NK-92 treated with Interleukin-12 subunit alpha and Interleukin-12 subunit beta, amount 100 ng/mL, for 24 hours (cell line): Measurements from ENCODE around the gene ZMYND15.
"Not testable (repeated sequence)": the region's sequence is repeated elsewhere in the genome, so short reads cannot be mapped to it uniquely, and the experiment has no call there.

ENCODE experiments used
- DNase-seq: peaks from one replicate; lab custom pipeline; 2025; lab: John Stamatoyannopoulos, UW

Gene ZMYND15, protein sequence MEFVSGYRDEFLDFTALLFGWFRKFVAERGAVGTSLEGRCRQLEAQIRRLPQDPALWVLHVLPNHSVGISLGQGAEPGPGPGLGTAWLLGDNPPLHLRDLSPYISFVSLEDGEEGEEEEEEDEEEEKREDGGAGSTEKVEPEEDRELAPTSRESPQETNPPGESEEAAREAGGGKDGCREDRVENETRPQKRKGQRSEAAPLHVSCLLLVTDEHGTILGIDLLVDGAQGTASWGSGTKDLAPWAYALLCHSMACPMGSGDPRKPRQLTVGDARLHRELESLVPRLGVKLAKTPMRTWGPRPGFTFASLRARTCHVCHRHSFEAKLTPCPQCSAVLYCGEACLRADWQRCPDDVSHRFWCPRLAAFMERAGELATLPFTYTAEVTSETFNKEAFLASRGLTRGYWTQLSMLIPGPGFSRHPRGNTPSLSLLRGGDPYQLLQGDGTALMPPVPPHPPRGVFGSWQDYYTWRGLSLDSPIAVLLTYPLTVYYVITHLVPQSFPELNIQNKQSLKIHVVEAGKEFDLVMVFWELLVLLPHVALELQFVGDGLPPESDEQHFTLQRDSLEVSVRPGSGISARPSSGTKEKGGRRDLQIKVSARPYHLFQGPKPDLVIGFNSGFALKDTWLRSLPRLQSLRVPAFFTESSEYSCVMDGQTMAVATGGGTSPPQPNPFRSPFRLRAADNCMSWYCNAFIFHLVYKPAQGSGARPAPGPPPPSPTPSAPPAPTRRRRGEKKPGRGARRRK

GRCh38 chr17:4739122-4740024 lies at the start of gene ZMYND15, which contains the start of gene CXCL16:
Gene ZMYND15, plus strand, starts transcription at chr17:4739833. Its CDS starts 716 bp downstream, at chr17:4740549.
Gene CXCL16, minus strand, starts transcription at chr17:4739928. Its CDS starts 589 bp downstream, at chr17:4739339.
- DNase-seq: no peak

GRCh38 chr17:4689872-4690271 lies 49.8 kb upstream of the ZMYND15 start:
- not testable (repeated sequence) for DNase-seq

DNA sequence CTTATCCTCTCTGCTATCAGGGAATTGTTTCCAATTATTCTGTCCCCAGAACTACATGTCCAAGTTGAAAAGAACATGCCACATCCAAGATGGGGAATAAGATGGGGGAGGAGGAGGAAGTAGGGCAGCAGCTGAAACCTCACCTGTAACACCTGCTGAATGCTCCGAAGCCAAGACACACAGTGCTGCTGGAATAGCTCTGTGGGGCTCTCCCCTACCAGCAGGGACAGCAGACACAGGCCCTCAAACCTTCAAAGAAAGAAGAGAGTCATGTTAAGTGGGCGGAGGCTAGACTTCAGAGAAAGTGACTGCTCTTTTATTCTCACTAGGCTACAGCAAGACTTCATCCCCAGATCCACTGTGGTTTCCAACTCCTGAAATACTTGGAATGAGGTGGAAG lies 48.9 kb upstream of the ZMYND15 start:
- no peak for DNase-seq

DNA sequence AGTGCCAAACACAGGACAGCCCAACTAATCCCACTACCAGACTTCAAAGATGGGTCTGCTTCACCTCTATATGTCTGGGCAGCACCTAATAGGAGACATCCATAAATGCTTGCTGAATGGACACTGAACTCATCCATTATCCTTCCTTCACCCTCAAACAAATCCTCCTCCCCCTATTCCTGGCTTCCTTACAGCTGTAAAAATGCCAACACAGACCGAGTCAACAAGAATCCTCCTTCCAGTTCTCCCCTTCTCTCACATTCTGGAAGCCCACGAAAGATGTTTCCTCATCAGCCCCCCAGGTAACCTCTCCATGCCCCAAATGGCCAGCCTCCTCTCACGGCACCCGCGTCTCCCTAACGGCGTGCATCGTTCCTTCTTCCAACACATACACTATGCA lies 47.9 kb upstream of the ZMYND15 start:
- no peak for DNase-seq

GRCh38 chr17:4693416-4693815 lies 46.2 kb upstream of the ZMYND15 start:
- DNase-seq: no peak

DNA sequence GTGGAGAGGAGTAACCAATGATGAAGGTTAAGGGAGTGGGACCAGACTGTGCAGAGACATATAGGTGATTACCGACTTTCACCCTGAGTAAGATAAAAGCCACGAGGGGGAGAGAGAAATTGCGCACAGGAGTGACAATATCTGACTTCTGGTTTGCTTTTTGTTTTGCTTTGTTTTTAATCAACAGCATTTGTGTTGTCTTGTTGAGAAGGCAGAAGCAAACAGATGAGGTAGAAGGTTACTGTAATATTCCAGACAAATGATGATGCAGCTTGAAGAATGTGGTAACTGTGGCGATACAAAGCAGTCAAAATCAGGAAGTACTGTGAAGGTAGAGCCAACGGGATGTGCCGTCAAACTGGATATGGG lies 43.2 kb upstream of the ZMYND15 start:
- DNase-seq: no peak

- DNase-seq: not testable (repeated sequence)
Measured at GRCh38 chr17:4699401-4700056, 40.1 kb upstream of the ZMYND15 start.

DNA sequence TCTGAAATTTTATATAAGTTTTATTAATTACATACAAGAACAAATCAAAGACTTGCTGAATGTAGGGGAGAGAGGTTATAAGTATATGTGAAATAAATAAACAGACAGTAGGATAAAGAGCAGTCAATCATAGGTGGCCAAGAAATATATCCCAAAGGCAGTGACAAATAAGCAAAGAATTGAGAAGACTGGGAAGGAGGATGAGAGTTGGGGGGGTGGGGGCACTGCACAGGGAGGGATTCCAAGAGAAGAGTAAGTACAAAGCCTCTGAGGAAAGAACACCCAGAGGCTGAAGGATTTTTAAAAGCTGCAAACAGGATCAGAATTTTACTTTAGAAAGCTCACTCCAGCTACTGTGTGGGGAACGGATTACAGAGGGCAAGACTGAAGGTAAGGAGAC lies 38.5 kb upstream of the ZMYND15 start:
- no peak for DNase-seq

GRCh38 chr17:4703330-4703691 lies 36.3 kb upstream of the ZMYND15 start:
- DNase-seq: no peak

DNA sequence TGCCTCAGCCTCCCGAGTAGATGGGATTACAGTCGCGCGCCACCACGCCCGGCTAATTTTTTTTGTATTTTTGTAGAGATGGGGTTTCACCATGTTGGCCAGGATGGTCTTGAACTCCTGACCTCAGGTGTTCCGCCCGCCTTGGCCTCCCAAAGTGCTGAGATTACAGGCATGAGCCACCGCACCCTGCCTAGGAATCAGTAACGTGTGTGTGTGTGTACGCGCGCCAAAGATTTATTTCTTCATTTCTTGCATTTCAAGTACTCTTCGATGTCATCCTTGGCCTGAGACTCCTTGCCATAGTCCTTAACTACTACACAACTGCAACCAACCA lies 35.1 kb upstream of the ZMYND15 start:
- not testable (repeated sequence) for DNase-seq

DNA sequence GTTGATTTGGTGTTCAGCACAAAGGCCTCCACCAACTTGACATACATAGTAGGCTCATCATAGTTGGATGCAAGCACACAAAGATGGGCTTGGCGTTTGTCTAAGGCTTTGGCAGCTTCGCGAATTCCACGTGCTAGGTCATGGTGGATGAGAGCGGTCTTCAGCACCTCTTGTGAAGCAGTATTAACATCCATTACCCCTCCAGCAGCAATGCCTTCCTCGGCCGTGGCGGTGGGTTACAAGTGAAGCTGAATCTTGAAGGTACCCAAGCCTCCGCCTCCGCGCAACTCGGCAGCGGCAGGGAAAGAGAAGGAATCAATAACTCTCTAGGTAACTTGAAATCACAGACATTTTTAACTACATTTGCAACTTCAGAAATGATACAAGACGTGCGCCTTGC lies 34.6 kb upstream of the ZMYND15 start:
- no peak for DNase-seq

DNA sequence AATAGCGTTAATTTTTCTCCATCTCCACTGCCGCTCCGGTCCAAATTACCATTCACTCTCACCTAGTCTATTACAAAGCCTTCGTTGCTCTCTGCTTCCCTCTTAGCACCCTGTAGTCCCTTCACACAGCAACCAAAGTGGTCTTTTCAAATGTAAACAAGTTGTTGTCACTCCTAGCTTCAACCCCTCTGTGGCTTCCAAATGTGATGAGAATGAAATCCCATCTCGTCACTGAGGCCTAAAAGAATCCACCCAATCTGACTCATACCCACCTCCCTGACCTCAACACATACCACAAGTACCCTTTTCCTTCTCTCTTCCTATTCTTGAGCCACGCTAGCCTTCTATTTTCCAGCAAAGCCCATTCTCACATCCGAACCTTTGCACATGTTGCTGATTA lies 33.5 kb upstream of the ZMYND15 start:
- no peak for DNase-seq

- DNase-seq: no peak
Measured at GRCh38 chr17:4708436-4708835, 31.2 kb upstream of the ZMYND15 start.

- peak; percentile 91 for DNase-seq
Measured at GRCh38 chr17:4709794-4710692, 29.6 kb upstream of the ZMYND15 start, which contains the start of gene ARRB2. Gene ARRB2, plus strand, starts transcription at chr17:4710632. Its CDS starts 90 bp downstream, at chr17:4710722.

DNA sequence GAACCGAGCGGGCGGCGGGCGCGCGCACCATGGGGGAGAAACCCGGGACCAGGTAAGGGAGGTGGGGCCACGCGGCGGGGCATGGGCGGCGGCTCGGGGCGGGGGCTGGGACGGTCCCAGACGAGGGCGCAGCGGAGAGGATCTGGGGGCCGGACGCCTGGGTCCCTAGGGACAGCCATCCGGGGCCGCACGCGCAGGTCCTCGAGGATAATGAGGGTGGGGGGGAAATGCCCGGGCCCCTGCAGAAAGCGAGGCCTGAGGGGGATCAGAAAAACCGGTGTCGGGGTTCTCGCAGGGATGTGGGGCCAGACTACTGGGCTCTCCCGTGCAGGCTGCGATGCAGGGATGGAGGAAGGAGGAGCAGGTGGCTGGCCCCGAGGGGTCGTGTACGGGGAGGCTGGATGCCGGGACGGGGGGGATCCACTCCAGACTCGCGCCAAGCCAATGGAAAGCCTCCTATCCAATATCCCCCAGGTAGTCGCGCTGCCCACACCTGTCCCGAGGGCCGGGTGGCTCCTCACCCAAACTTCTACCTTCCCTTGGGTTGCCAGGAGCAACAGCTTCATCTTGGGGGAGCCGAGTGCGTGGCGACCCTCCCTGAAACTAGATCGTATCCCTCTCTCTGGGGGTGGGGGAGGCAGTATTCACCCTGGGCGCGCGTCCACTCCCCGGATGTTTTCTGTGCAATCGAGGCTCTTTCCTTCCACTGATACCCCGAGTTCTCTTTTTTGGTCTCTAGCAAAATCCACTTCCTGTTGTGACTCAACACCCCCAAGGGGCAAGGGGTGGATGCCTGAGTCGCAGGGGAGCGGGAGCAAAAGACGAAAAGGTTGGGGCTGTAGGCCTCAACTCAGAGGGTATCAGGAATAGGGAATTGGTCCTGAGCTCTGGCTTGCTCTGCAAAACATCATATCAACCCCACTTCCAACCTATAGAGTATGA lies 28.7 kb upstream of the ZMYND15 start:
- no peak for DNase-seq

GRCh38 chr17:4711661-4712181 lies 27.9 kb upstream of the ZMYND15 start:
- no peak for DNase-seq

DNA sequence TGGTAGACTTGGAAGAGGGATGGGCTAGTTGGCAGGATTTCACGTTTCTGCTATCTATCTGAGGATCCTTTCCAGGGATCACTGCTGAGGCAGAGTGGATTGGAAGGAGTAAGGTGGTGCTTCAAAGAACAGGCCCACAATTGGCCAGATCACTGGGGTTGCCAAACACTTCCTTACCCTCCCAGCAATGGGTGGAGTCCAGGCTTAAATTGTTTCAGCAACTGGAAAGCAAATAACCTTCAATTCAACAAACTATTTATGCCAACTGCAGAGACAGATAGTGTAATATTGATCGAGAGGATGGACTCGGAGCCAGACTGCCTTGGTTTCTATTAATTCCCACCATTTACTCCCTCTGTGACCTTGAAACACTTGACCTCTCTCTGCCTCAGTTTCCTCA lies 27.1 kb upstream of the ZMYND15 start:
- DNase-seq: no peak

DNA sequence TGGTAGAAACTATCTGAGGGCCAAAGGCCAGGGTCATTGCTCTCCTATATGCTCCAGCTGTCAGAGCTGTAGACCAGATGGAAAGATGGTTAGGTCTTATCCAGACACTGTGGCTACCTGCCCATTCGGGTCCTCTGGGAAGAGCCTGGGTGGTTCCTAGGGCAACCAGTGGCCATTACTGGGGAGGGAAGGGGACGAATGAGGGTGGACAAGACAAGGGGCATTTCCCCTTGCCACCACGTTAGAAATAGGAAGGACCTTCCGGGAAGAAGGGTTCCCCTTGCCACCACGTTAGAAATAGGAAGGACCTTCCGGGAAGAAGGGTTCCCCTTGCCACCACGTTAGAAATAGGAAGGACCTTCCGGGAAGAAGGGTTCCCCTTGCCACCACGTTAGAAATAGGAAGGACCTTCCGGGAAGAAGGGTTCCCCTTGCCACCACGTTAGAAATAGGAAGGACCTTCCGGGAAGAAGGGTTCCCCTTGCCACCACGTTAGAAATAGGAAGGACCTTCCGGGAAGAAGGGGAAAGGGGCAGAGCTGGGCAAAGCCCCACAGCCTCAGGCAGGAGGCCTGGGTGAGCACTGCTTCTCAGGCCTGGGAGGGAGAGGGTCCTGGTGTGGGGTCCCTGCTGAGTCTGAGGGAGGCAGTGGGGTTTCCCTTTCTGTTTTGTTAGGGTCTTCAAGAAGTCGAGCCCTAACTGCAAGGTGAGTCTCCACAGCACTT lies 25.1 kb upstream of the ZMYND15 start:
- not testable (repeated sequence) for DNase-seq
